ENCODE results near the gene AKR7A3. TPM values are rescaled to one million over a fixed set of nuclear protein-coding genes. Genes with fewer than 3 reads are reported as not detected.
A peak's percentile ranks its signal among the peaks of the same experiment; 100 is the strongest.
"Not testable (repeated sequence)": the region's sequence is repeated elsewhere in the genome, so short reads cannot be mapped to it uniquely, and the experiment has no call there.

Gene AKR7A3
- total RNA-seq, 2 donors from 2014 or later: 2.5 to 3.9 TPM

GRCh38 chr1:19306941-19307340 is 18.4 kb upstream of the AKR7A3 start:
- H3K27ac ChIP-seq: no peak overlapping the region
- ATAC-seq (ENCODE audit: insufficient number of reproducible peaks, low FRiP score, low read depth): no peak
- no peaks in the 10 kb centered on the region for H3K9me3 ChIP-seq
- H3K27me3 ChIP-seq (replicated peaks; ENCODE audit: insufficient read depth): no peaks in the 10 kb centered on the region
- H3K4me3 ChIP-seq: no peak overlapping the region
- no peak for TF ChIP-seq CTCF (IDR thresholded peaks at IDR 0.05)
- peaks cover 5 to 10% of the 10 kb centered on the region in 2 donors for H3K4me1 ChIP-seq (ENCODE audit: control insufficient read depth in 1 of 2, low read depth in 2 of 2)
- peaks cover 42% of the 10 kb centered on the region for H3K36me3 ChIP-seq
- DNase-seq (ENCODE audit: low spot score): no peak

GRCh38 chr1:19305880-19306279 is 17.3 kb upstream of the AKR7A3 start:
- Histone ChIP-seq H3K9me3 (no peaks in the 10 kb centered on the region), H3K4me3 (no peak overlapping the region), H3K27ac (no peak overlapping the region), H3K27me3 (replicated peaks; ENCODE audit: insufficient read depth) (no peaks in the 10 kb centered on the region), H3K4me1 (ENCODE audit: control insufficient read depth in 1 of 2, low read depth in 2 of 2) (peaks cover 2 to 4% of the 10 kb centered on the region in 2 donors), H3K36me3 (peaks cover 42% of the 10 kb centered on the region)
- no peak for ATAC-seq (ENCODE audit: insufficient number of reproducible peaks, low FRiP score, low read depth)
- DNase-seq (ENCODE audit: low spot score): no peak
- no peak for TF ChIP-seq CTCF (IDR thresholded peaks at IDR 0.05)

GRCh38 chr1:19304081-19304480 is 15.5 kb upstream of the AKR7A3 start:
- H3K27me3 ChIP-seq (replicated peaks; ENCODE audit: insufficient read depth); H3K27ac ChIP-seq; H3K4me1 ChIP-seq (ENCODE audit: control insufficient read depth in 1 of 2, low read depth in 2 of 2); DNase-seq (ENCODE audit: low spot score); ATAC-seq (ENCODE audit: insufficient number of reproducible peaks, low FRiP score, low read depth); H3K4me3 ChIP-seq; H3K9me3 ChIP-seq: not testable (repeated sequence)
- H3K36me3 ChIP-seq: peaks cover 42% of the 10 kb centered on the region

- no peak overlapping the region for H3K27ac ChIP-seq
- DNase-seq (ENCODE audit: low spot score) (no peak), ATAC-seq (ENCODE audit: insufficient number of reproducible peaks, low FRiP score, low read depth) (no peak)
- no peak overlapping the region for H3K4me3 ChIP-seq
- no peaks in the 10 kb centered on the region for H3K4me1 ChIP-seq (ENCODE audit: control insufficient read depth in 1 of 2, low read depth in 2 of 2)
- no peaks in the 10 kb centered on the region for H3K27me3 ChIP-seq (replicated peaks; ENCODE audit: insufficient read depth)
- H3K9me3 ChIP-seq: peaks cover 4% of the 10 kb centered on the region
- no peak for TF ChIP-seq CTCF (IDR thresholded peaks at IDR 0.05)
- H3K36me3 ChIP-seq: peaks cover 21% of the 10 kb centered on the region
Measured at GRCh38 chr1:19300211-19300610, 11.6 kb upstream of the AKR7A3 start.

- peaks cover 9% of the 10 kb centered on the region for H3K36me3 ChIP-seq
- no peak overlapping the region for H3K27ac ChIP-seq
- no peaks in the 10 kb centered on the region for H3K27me3 ChIP-seq (replicated peaks; ENCODE audit: insufficient read depth)
- no peaks in the 10 kb centered on the region for H3K4me1 ChIP-seq (ENCODE audit: control insufficient read depth in 1 of 2, low read depth in 2 of 2)
- TF ChIP-seq CTCF (IDR thresholded peaks at IDR 0.05): no peak
- H3K9me3 ChIP-seq: peaks cover 13% of the 10 kb centered on the region
- DNase-seq (ENCODE audit: low spot score) (no peak), ATAC-seq (ENCODE audit: insufficient number of reproducible peaks, low FRiP score, low read depth) (no peak)
- no peak overlapping the region for H3K4me3 ChIP-seq
Measured at GRCh38 chr1:19294638-19295037, 6.1 kb upstream of the AKR7A3 start.

GRCh38 chr1:19289244-19289643 is 674 bp upstream of the AKR7A3 start:
- H3K27ac ChIP-seq: no peak overlapping the region
- no peaks in the 10 kb centered on the region for H3K27me3 ChIP-seq (replicated peaks; ENCODE audit: insufficient read depth)
- H3K9me3 ChIP-seq: no peaks in the 10 kb centered on the region
- H3K36me3 ChIP-seq: no peaks in the 10 kb centered on the region
- ATAC-seq (ENCODE audit: insufficient number of reproducible peaks, low FRiP score, low read depth) (no peak), DNase-seq (ENCODE audit: low spot score) (no peak)
- TF ChIP-seq CTCF (IDR thresholded peaks at IDR 0.05): no peak
- H3K4me1 ChIP-seq (ENCODE audit: control insufficient read depth in 1 of 2, low read depth in 2 of 2): peaks cover 0 to 5% of the 10 kb centered on the region in 2 donors
- H3K4me3 ChIP-seq: peak overlapping the region; percentile 76
